H1 (cell line): ENCODE data around the gene LVRN. TPM values are rescaled to one million over a fixed set of nuclear protein-coding genes. Genes with fewer than 3 reads are reported as not detected.

ENCODE experiments used
- CTCF ChIA-PET: fragments of 300-600 bp; sonication (Branson Sonifier 250); formaldehyde crosslinking; loops from one replicate; lab custom pipeline; 2021; ENCODE audit not compliant: partially characterized antibody; lab: Charles Lee
- POLR2A ChIA-PET: fragments of 300-600 bp; sonication (Branson Sonifier 250); formaldehyde crosslinking; loops from one replicate; lab custom pipeline; 2021; ENCODE audit warnings: inconsistent platforms; ENCODE audit not compliant: partially characterized antibody; lab: Charles Lee
- DNase-seq, 2 experiments: peaks; one replicate each; pipeline versions ENCODE4 v3.0.0 to v3.0.0-alpha.2; 2010 to 2022; ENCODE audit warnings: low spot score in 2 of 2, low read depth in 1 of 2, mixed read lengths in 1 of 2
- FAIRE-seq: peaks from 2 replicates; lab custom pipeline; 2011; peaks lifted over from hg19 to GRCh38; lab: Jason Lieb, UNC
- H2AFZ ChIP-seq: 2 replicates; pipeline ENCODE4 v1.8.1; 2012; ENCODE audit warnings: low read length, inconsistent platforms
- H2AK5ac ChIP-seq: 2 replicates; pipeline ENCODE4 v1.6.1; 2013; ENCODE audit warnings: low read depth, low read length
- H2BK120ac ChIP-seq: replicated peaks from 2 replicates; pipeline ENCODE3; 2013; ENCODE audit warnings: low read depth, low read length, inconsistent platforms
- H2BK12ac ChIP-seq: 2 replicates; pipeline ENCODE4 v1.6.1; 2013; ENCODE audit warnings: low read depth, low read length
- H2BK15ac ChIP-seq: 2 replicates; pipeline ENCODE4 v1.6.1; 2013; ENCODE audit warnings: low read length
- H2BK20ac ChIP-seq: 2 replicates; pipeline ENCODE4 v1.6.1; 2013; ENCODE audit warnings: low read length
- H2BK5ac ChIP-seq: 2 replicates; pipeline ENCODE4 v1.6.1; 2013; ENCODE audit warnings: low read depth, low read length
- H3K14ac ChIP-seq: 2 replicates; pipeline ENCODE4 v1.6.1; 2013; ENCODE audit warnings: inconsistent platforms; ENCODE audit not compliant: insufficient read length
- H3K18ac ChIP-seq: 2 replicates; pipeline ENCODE4 v1.6.1; 2013; ENCODE audit warnings: low read length; ENCODE audit errors: extremely low read depth
- H3K23ac ChIP-seq: 2 replicates; pipeline ENCODE4 v1.6.1; 2013; ENCODE audit warnings: inconsistent platforms; ENCODE audit not compliant: insufficient read length
- H3K23me2 ChIP-seq: 2 replicates; pipeline ENCODE4 v1.6.1; 2013; ENCODE audit warnings: low read depth, low read length
- H3K27ac ChIP-seq: 2 replicates; pipeline ENCODE4 v1.6.1; 2011; ENCODE audit warnings: low read depth, low read length, inconsistent platforms
- H3K27me3 ChIP-seq, 4 experiments: replicated peaks in 1 of 4; 1 replicate in 1 of 4; 2 replicates in 3 of 4; pipeline versions ENCODE4 v1.6.1 to v1.8.1; 2011 to 2013; ENCODE audit warnings: low read length in 3 of 4, mild to moderate bottlenecking in 3 of 4, inconsistent platforms in 2 of 4, mixed read lengths in 2 of 4, moderate library complexity in 1 of 4; ENCODE audit not compliant: control insufficient read depth in 3 of 4, insufficient read depth in 3 of 4; ENCODE audit errors: extremely low read depth in 1 of 4
- H3K36me3 ChIP-seq, 4 experiments: 2 replicates each; pipeline versions ENCODE4 v1.6.1 to v1.8.1; 2011 to 2013; ENCODE audit warnings: mild to moderate bottlenecking in 4 of 4, low read length in 3 of 4, moderate library complexity in 2 of 4, control low read depth in 1 of 4, inconsistent platforms in 1 of 4; ENCODE audit not compliant: insufficient read depth in 4 of 4, control insufficient read depth in 2 of 4
- H3K4ac ChIP-seq: replicated peaks from 2 replicates; pipeline ENCODE3; 2013; ENCODE audit warnings: low read length, low read depth, mixed read lengths, inconsistent platforms; ENCODE audit not compliant: insufficient read length
- H3K4me1 ChIP-seq, 4 experiments: replicated peaks in 1 of 4; 1 replicate in 1 of 4; 2 replicates in 3 of 4; pipeline versions ENCODE4 v1.6.1 to v1.8.1; 2011 to 2013; ENCODE audit warnings: low read length in 3 of 4, inconsistent platforms in 2 of 4, mixed read lengths in 1 of 4; ENCODE audit not compliant: insufficient read depth in 4 of 4, control insufficient read depth in 3 of 4
- H3K4me2 ChIP-seq, 2 experiments: 2 replicates each; pipeline versions ENCODE4 v1.6.1 to v1.8.1; 2011 to 2013; ENCODE audit warnings: low read depth in 2 of 2, low read length in 2 of 2, control low read depth in 1 of 2, inconsistent platforms in 1 of 2, mild to moderate bottlenecking in 1 of 2; ENCODE audit not compliant: insufficient read depth in 1 of 2
- H3K4me3 ChIP-seq, 4 experiments: fragments of 200-600, 300-600 bp in 1 of 4; sonication (generic), shearing (Covaris generic), sonication (Bioruptor Twin) in 1 of 4; 2 replicates each; pipeline versions ENCODE4 v1.5.1 to v1.8.1; 2011 to 2016; ENCODE audit warnings: low read length in 4 of 4, low read depth in 3 of 4, control low read depth in 2 of 4, inconsistent platforms in 2 of 4, mild to moderate bottlenecking in 2 of 4, mixed read lengths in 1 of 4, moderate library complexity in 1 of 4; ENCODE audit not compliant: insufficient read depth in 2 of 4; ENCODE audit errors: extremely low read depth in 1 of 4
- H3K56ac ChIP-seq: replicated peaks from 2 replicates; pipeline ENCODE3; 2013; ENCODE audit warnings: low read depth, mild to moderate bottlenecking, mixed read lengths, low read length, inconsistent platforms; ENCODE audit not compliant: insufficient read length
- H3K79me1 ChIP-seq: 2 replicates; pipeline ENCODE4 v1.6.1; 2013; ENCODE audit warnings: low read depth, low read length, control low read depth
- H3K79me2 ChIP-seq, 2 experiments: 2 replicates each; pipeline versions ENCODE4 v1.6.1 to v1.8.1; 2012 to 2013; ENCODE audit warnings: low read length in 2 of 2, mild to moderate bottlenecking in 2 of 2, inconsistent platforms in 1 of 2; ENCODE audit not compliant: insufficient read depth in 2 of 2, control insufficient read depth in 1 of 2
- H3K9ac ChIP-seq, 4 experiments: replicated peaks in 1 of 4; 1 replicate in 1 of 4; 2 replicates in 3 of 4; pipeline versions ENCODE4 v1.6.1 to v1.8.1; 2011 to 2013; ENCODE audit warnings: low read depth in 3 of 4, low read length in 3 of 4, control low read depth in 2 of 4, mild to moderate bottlenecking in 2 of 4, moderate library complexity in 2 of 4, inconsistent platforms in 1 of 4; ENCODE audit errors: extremely low read depth in 1 of 4
- H3K9me3 ChIP-seq, 2 experiments: 2 replicates each; pipeline versions ENCODE4 v1.6.1 to v1.8.1; 2012 to 2013; ENCODE audit warnings: mild to moderate bottlenecking in 2 of 2, moderate library complexity in 2 of 2, control low read depth in 1 of 2, inconsistent platforms in 1 of 2, low read depth in 1 of 2, low read length in 1 of 2, mixed read lengths in 1 of 2; ENCODE audit not compliant: insufficient read depth in 2 of 2
- H4K20me1 ChIP-seq, 2 experiments: replicated peaks in 1 of 2; 2 replicates each; pipeline versions ENCODE3 to v1.8.1; 2011 to 2013; ENCODE audit warnings: inconsistent platforms in 2 of 2, low read length in 2 of 2, mild to moderate bottlenecking in 1 of 2; ENCODE audit not compliant: insufficient read depth in 2 of 2, control insufficient read depth in 1 of 2
- H4K5ac ChIP-seq: 2 replicates; pipeline ENCODE4 v1.6.1; 2013; ENCODE audit warnings: low read length, low read depth, mixed read lengths, inconsistent platforms; ENCODE audit not compliant: insufficient read length
- H4K8ac ChIP-seq: 2 replicates; pipeline ENCODE4 v1.8.0; 2013; ENCODE audit warnings: mild to moderate bottlenecking, moderate library complexity, low read length, inconsistent platforms; ENCODE audit not compliant: insufficient read depth; ENCODE audit errors: extremely low read depth
- H4K91ac ChIP-seq: replicated peaks from 2 replicates; pipeline ENCODE3; 2013; ENCODE audit warnings: low read length, mixed read lengths, inconsistent platforms; ENCODE audit not compliant: insufficient read length
- ASH2L ChIP-seq: fragments of 200-600, 300-600 bp; sonication (generic); IDR thresholded peaks from one replicate; pipeline ENCODE4 v1.7.1; 2017; ENCODE audit warnings: low read length
- BRCA1 ChIP-seq: IDR thresholded peaks from 2 replicates; pipeline ENCODE4 v1.6.1; 2012; ENCODE audit warnings: low read depth, low read length, improper control_type of control experiment
- CBX8 ChIP-seq: fragments of 300-800, 300-1000 bp; sonication (generic); IDR thresholded peaks from 2 replicates; pipeline ENCODE4 v1.7.1; 2016; ENCODE audit warnings: low read depth, low read length, borderline replicate concordance
- CTCF ChIP-seq, 3 experiments: IDR thresholded peaks; 1 replicate in 2 of 3; 2 replicates in 1 of 3; pipeline versions ENCODE4 v1.5.1 to v1.6.1; 2011; ENCODE audit warnings: low read length in 3 of 3, mild to moderate bottlenecking in 3 of 3, inconsistent platforms in 2 of 3, low read depth in 1 of 3, moderate library complexity in 1 of 3; ENCODE audit not compliant: insufficient read depth in 1 of 3; ENCODE audit errors: control extremely low read depth in 1 of 3
- GABPA ChIP-seq: IDR thresholded peaks from 2 replicates; pipeline ENCODE4 v1.6.1; 2011; ENCODE audit warnings: mild to moderate bottlenecking, low read length, moderate library complexity, borderline replicate concordance; ENCODE audit not compliant: insufficient read depth
- KDM4A ChIP-seq: IDR thresholded peaks from one replicate; pipeline ENCODE4 v1.7.1; 2012; ENCODE audit warnings: low read depth, mild to moderate bottlenecking, moderate library complexity, low read length, inconsistent platforms; ENCODE audit not compliant: severe bottlenecking
- MAFK ChIP-seq: IDR thresholded peaks from 2 replicates; pipeline ENCODE4 v1.6.1; 2012; ENCODE audit warnings: low read depth, mild to moderate bottlenecking, improper control_type of control experiment, low read length
- MAX ChIP-seq: IDR thresholded peaks from 2 replicates; pipeline ENCODE4 v1.6.1; 2012; ENCODE audit warnings: inconsistent platforms
- SIRT6 ChIP-seq: IDR thresholded peaks from one replicate; pipeline ENCODE4 v1.7.1; 2012; ENCODE audit warnings: low read length, inconsistent platforms
- WGBS, 2 experiments: shearing (Covaris generic) in 1 of 2; methylation state at CpG; one replicate each; pipeline versions ENCODE4 v1.1.6 to v1.1.7; 2013 to 2015; ENCODE audit warnings: low lambda C conversion rate in 2 of 2, mixed read lengths in 2 of 2, inconsistent platforms in 1 of 2, low coverage in 1 of 2, missing lambda C conversion rate in 1 of 2; ENCODE audit not compliant: insufficient replicate concordance in 2 of 2, insufficient coverage in 1 of 2, insufficient read length in 1 of 2; ENCODE audit errors: extremely low coverage in 1 of 2, missing lambda C conversion rate in 1 of 2; 5-methylcytosine and 5-hydroxymethylcytosine counted together
- polyA plus RNA-seq, 7 experiments: library from polyadenylated mRNA; depleted of rRNA in 3 of 7; stranded (reverse) in 5 of 7; unstranded in 2 of 7; fragments of >200 nt in 5 of 7; fragments of 200-250 nt in 2 of 7; gene quantifications; 1 replicate in 5 of 7; 2 replicates in 1 of 7; 4 replicates in 1 of 7; pipeline versions ENCODE4 v1.2.1 to v1.2.3, GENCODE V29; 2011 to 2013; ENCODE audit warnings: missing spikeins in 2 of 7, mixed read lengths in 2 of 7
- total RNA-seq: library from RNA; stranded (reverse); fragmentation: NEBNext Ultra II Directional; extraction: Animal tissue kit (Norgen Biotek cat#: 25700); gene quantifications from 2 replicates; pipeline ENCODE4 v1.2.1, GENCODE V29; 2021

LVRN gene
- total and polyA plus RNA-seq, 2 of the 8 experiments (the other 6 are each of a cell fraction or from before 2014, with no cell fraction given) = 0.08 to 0.09 TPM

- Histone ChIP-seq H3K79me2 (no peaks in the 10 kb centered on the region), H2BK5ac (no peak overlapping the region), H3K56ac (no peak overlapping the region), H3K23ac (no peak overlapping the region), H3K23me2 (no peaks in the 10 kb centered on the region; the same call in 1 of the 2 replicates), H3K27me3 (peaks cover 18 to 49% (median 36%) of the 10 kb centered on the region in 4 experiments), H2BK20ac (no peak overlapping the region), H2BK12ac (no peak overlapping the region), H3K4me1 (peaks cover 0 to 8% (median under 1%) of the 10 kb centered on the region in 4 experiments; a peak in 4 of 7 replicates), H2AK5ac (no peak overlapping the region), H2AFZ (peak overlapping the region; percentile 94; the same call in 1 of the 2 replicates), H3K4me3 (peak overlapping the region; percentile 24 to 54 (median 40)), H4K8ac (peak overlapping the region; percentile 63), H3K4me2 (peak overlapping the region; percentile 70 to 84), H4K5ac (no peak overlapping the region), H2BK120ac (no peak overlapping the region), H3K18ac (no peak overlapping the region), H4K91ac (no peak overlapping the region), H3K4ac (no peak overlapping the region), H4K20me1 (no peaks in the 10 kb centered on the region), H3K36me3 (no peaks in the 10 kb centered on the region), H3K27ac (no peak overlapping the region), H2BK15ac (no peak overlapping the region), H3K14ac (no peak overlapping the region), H3K9me3 (no peaks in the 10 kb centered on the region), H3K9ac (0 out of 7 replicates have a peak overlapping the region, but pooled peaks of 1 of the 4 experiments have one; percentile 18), H3K79me1 (no peaks in the 10 kb centered on the region)
- 35% methylated on average over 69 of the region's 71 CpGs; no CpG with 5 or more reads in 1 of the 2 experiments for WGBS, 2 experiments
- POLR2A ChIA-PET = no interaction called here
- FAIRE-seq (no peak), DNase-seq (peak in 1 of 2 experiments; percentile 55)
- CTCF ChIA-PET = interaction anchor here (0.5 to 2.3 kb wide), 16 partner anchors 9 to 326 kb away, joined by 3 to 15 read pairs (median 3); no protein-coding TSS in a partner anchor
- TF ChIP-seq MAX (peak; percentile 83), CBX8 (no peak), GABPA (no peak), KDM4A (peak; percentile 78), BRCA1 (no peak), SIRT6 (no peak), MAFK (no peak), CTCF (IDR thresholded peaks at IDR 0.05; ENCODE audit: control extremely low read depth in 1 of 3, insufficient read depth in 1 of 3, low read depth in 1 of 3, low read length in 3 of 3) (no peak), ASH2L (peak; percentile 26)
Observed at GRCh38 chr5:115962565-115963402, 509 bp downstream of the LVRN start.
